ENCODE data around the gene TRAF5.

Gene TRAF5

GRCh38 chr1:211420389-211420788 is 93.8 kb downstream of the TRAF5 start:
- DNase-seq (ENCODE audit: extremely low read depth, low read depth), result no peak

GRCh38 chr1:211420845-211421454 is 94.3 kb downstream of the TRAF5 start:
- no peak for DNase-seq (ENCODE audit: extremely low read depth, low read depth)
- no peak for TF ChIP-seq CTCF (IDR thresholded peaks at IDR 0.05; ENCODE audit: low read depth, low read length)

More at GRCh38 chr1:211420389-211420788, 93.8 kb downstream of the TRAF5 start:
- TF ChIP-seq CTCF (IDR thresholded peaks at IDR 0.05; ENCODE audit: low read depth, low read length), result no peak

- no peak for TF ChIP-seq CTCF (IDR thresholded peaks at IDR 0.05; ENCODE audit: low read depth, low read length)
- DNase-seq (ENCODE audit: extremely low read depth, low read depth), result no peak
These were observed 97.4 kb downstream of the TRAF5 start for GRCh38 chr1:211424018-211424417.

All from AG09319 (cell line).